DND-41 (cell line): Measurements from ENCODE around the gene CTNNA1.
"Not testable (repeated sequence)": the region's sequence is repeated elsewhere in the genome, so short reads cannot be mapped to it uniquely, and the experiment has no call there.

ENCODE experiments used
- ATAC-seq: fragments of 200-7000 bp; cut with Tn5 transposase; 3 replicates; pipeline ENCODE4 v1.9.1; 2021; ENCODE audit warnings: low read depth; ENCODE audit not compliant: insufficient read depth
- DNase-seq: peaks from one replicate; pipeline ENCODE4 v3.0.0-alpha.2; 2020
- H2AFZ ChIP-seq: 2 replicates; pipeline ENCODE4 v1.6.0; 2012; ENCODE audit warnings: low read depth, low read length
- H3K27ac ChIP-seq: 2 replicates; pipeline ENCODE4 v1.5.1; 2012; ENCODE audit warnings: low read length, inconsistent platforms
- H3K27me3 ChIP-seq: fragments of 200-600 bp; sonication (generic); 2 replicates; pipeline ENCODE4 v1.6.0; 2012; ENCODE audit warnings: low read length, mild to moderate bottlenecking, inconsistent platforms; ENCODE audit not compliant: insufficient read depth, poor library complexity
- H3K36me3 ChIP-seq: 2 replicates; pipeline ENCODE4 v1.5.1; 2012; ENCODE audit warnings: low read length, inconsistent platforms; ENCODE audit not compliant: insufficient read depth
- H3K4me1 ChIP-seq: 2 replicates; pipeline ENCODE4 v1.5.1; 2012; ENCODE audit warnings: mild to moderate bottlenecking, low read length; ENCODE audit not compliant: insufficient read depth
- H3K4me2 ChIP-seq: 2 replicates; pipeline ENCODE4 v1.6.0; 2012; ENCODE audit warnings: mild to moderate bottlenecking, moderate library complexity, low read length, inconsistent platforms; ENCODE audit not compliant: insufficient read depth
- H3K4me3 ChIP-seq, 2 experiments: fragments of 200-600 bp in 1 of 2; shearing (Covaris generic) in 1 of 2; 2 replicates each; pipeline ENCODE4 v1.5.1; 2012 to 2016; ENCODE audit warnings: inconsistent platforms in 2 of 2, low read length in 2 of 2, mild to moderate bottlenecking in 2 of 2, low read depth in 1 of 2, moderate library complexity in 1 of 2
- H3K79me2 ChIP-seq: 2 replicates; pipeline ENCODE4 v1.6.0; 2012; ENCODE audit warnings: low read length, inconsistent platforms; ENCODE audit not compliant: insufficient read depth
- H3K9ac ChIP-seq: 2 replicates; pipeline ENCODE4 v1.6.0; 2012; ENCODE audit warnings: low read depth, mild to moderate bottlenecking, inconsistent platforms, low read length, moderate library complexity
- H3K9me3 ChIP-seq: 2 replicates; pipeline ENCODE4 v1.5.1; 2012; ENCODE audit warnings: low read length, moderate library complexity, mild to moderate bottlenecking, inconsistent platforms; ENCODE audit not compliant: insufficient read depth, severe bottlenecking
- H4K20me1 ChIP-seq: 2 replicates; pipeline ENCODE4 v1.6.0; 2012; ENCODE audit warnings: low read length; ENCODE audit not compliant: insufficient read depth
- CTCF ChIP-seq: IDR thresholded peaks from 2 replicates; pipeline ENCODE4 v1.5.1; 2012; ENCODE audit warnings: borderline replicate concordance, low read length, moderate library complexity, mild to moderate bottlenecking; ENCODE audit not compliant: poor library complexity, severe bottlenecking; ENCODE audit errors: extremely low read depth
- EZH2 ChIP-seq: IDR thresholded peaks from 3 replicates; pipeline ENCODE4 v1.6.1; 2012; ENCODE audit warnings: borderline replicate concordance, low read depth, mild to moderate bottlenecking, moderate library complexity, low read length, inconsistent platforms; ENCODE audit not compliant: severe bottlenecking

CTNNA1 gene

GRCh38 chr5:138713247-138713646 is 40.0 kb upstream of the CTNNA1 start:
- no peak for ATAC-seq
- DNase-seq, result no peak
- no peak for TF ChIP-seq CTCF
- TF ChIP-seq EZH2, result no peak
- Histone ChIP-seq H3K9me3 (no peaks in the 10 kb centered on the region), H3K4me3 (no peak overlapping the region), H3K4me2 (no peak overlapping the region), H2AFZ (no peak overlapping the region), H3K9ac (no peak overlapping the region), H3K79me2 (no peaks in the 10 kb centered on the region), H4K20me1 (no peaks in the 10 kb centered on the region), H3K27ac (no peak overlapping the region), H3K27me3 (no peaks in the 10 kb centered on the region), H3K4me1 (no peaks in the 10 kb centered on the region), H3K36me3 (no peaks in the 10 kb centered on the region)

DNA sequence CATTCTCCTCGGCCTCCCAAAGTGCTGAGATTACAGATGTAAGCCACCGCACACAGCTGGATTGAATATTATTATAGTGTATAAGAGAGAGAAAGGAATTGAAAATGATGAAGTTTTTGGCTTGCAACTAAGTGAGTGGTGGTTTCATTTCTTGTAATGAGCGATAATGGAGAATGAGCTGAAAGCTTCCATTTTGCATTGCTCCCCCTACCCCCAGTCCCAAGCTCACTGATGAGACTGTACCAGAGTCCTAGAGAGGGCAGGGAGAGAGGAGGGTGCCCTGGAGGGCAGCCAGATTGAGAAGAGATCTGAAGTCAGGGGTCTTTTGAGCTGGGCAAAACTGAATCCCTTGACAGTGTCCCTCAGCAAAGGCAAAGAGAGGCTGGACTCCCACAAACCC is 38.5 kb upstream of the CTNNA1 start:
- Histone ChIP-seq H3K27ac (no peak overlapping the region), H3K27me3 (no peaks in the 10 kb centered on the region), H4K20me1 (no peaks in the 10 kb centered on the region), H2AFZ (no peak overlapping the region), H3K4me3 (no peak overlapping the region), H3K9me3 (no peaks in the 10 kb centered on the region), H3K79me2 (no peaks in the 10 kb centered on the region), H3K9ac (no peak overlapping the region), H3K36me3 (no peaks in the 10 kb centered on the region), H3K4me2 (no peak overlapping the region), H3K4me1 (no peaks in the 10 kb centered on the region)
- DNase-seq, result no peak
- no peak for ATAC-seq
- no peak for TF ChIP-seq EZH2
- TF ChIP-seq CTCF, result no peak

DNA sequence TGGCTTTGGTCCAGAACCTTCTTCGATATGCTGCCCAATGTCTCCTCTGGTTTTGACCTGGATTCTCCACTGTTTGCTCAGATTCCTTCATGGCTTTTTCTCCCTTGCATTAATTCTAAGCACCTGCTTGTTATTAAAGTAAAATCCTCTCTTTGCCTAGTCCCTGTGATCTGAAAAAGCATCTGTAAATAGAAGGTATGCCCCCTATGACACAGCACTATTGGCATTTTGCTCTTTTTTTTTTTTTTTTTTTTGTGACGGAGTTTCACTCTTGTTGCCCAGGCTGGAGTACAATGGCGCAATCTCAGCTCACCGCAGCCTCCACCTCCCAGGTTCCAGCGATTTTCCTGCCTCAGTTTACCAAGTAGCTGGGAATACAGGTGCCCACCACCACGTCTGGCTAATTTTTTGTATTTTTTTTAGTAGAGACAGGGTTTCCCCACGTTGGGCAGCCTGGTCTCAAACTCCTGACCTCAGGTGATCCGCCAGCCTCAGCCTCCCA is 37.2 kb upstream of the CTNNA1 start:
- not testable (repeated sequence) for ATAC-seq, H3K9me3 ChIP-seq, H3K9ac ChIP-seq, H2AFZ ChIP-seq, H3K4me1 ChIP-seq, H3K36me3 ChIP-seq, H4K20me1 ChIP-seq, DNase-seq, H3K4me3 ChIP-seq, H3K27me3 ChIP-seq, H3K79me2 ChIP-seq, H3K4me2 ChIP-seq, H3K27ac ChIP-seq

- no peak overlapping the region for H2AFZ ChIP-seq
- no peaks in the 10 kb centered on the region for H4K20me1 ChIP-seq
- no peaks in the 10 kb centered on the region for H3K79me2 ChIP-seq
- no peaks in the 10 kb centered on the region for H3K9me3 ChIP-seq
- H3K4me3 ChIP-seq, result no peak overlapping the region
- no peak overlapping the region for H3K9ac ChIP-seq
- no peak overlapping the region for H3K27ac ChIP-seq
- no peaks in the 10 kb centered on the region for H3K27me3 ChIP-seq
- TF ChIP-seq EZH2, result no peak
- no peak for TF ChIP-seq CTCF
- H3K4me2 ChIP-seq, result no peak overlapping the region
- no peaks in the 10 kb centered on the region for H3K4me1 ChIP-seq
- DNase-seq (no peak), ATAC-seq (no peak)
- H3K36me3 ChIP-seq, result no peaks in the 10 kb centered on the region
These were observed 36.7 kb upstream of the CTNNA1 start for GRCh38 chr5:138716456-138716924.
